ENCODE data around the gene CNDP2.

CNDP2 gene

GRCh38 chr18:74526488-74526887, 30.3 kb downstream of the CNDP2 start:
- no peaks in the 10 kb centered on the region for H4K20me1 ChIP-seq (ENCODE audit: insufficient read depth, low read length)
- H3K4me2 ChIP-seq (ENCODE audit: low read length): no peak overlapping the region
- H3K9ac ChIP-seq (ENCODE audit: low read length): no peak overlapping the region
- H3K36me3 ChIP-seq (ENCODE audit: insufficient read depth, low read length): 0 out of 2 replicates have a peak, but pooled peaks cover 1% of the 10 kb centered on the region
- no peaks in the 10 kb centered on the region for H3F3A ChIP-seq (ENCODE audit: insufficient read depth, low read length)
- no peaks in the 10 kb centered on the region for H3K4me1 ChIP-seq (ENCODE audit: insufficient read depth, low read length, severe bottlenecking)
- no peak overlapping the region for H3K27ac ChIP-seq (ENCODE audit: low read depth, low read length, poor library complexity, severe bottlenecking)
- no peaks in the 10 kb centered on the region for H3K79me2 ChIP-seq (ENCODE audit: insufficient read depth, low read length)
- 0 out of 2 replicates have a peak, but pooled peaks cover 5% of the 10 kb centered on the region for H3K27me3 ChIP-seq (ENCODE audit: insufficient read depth, low read length)
- no peak overlapping the region for H3K4me3 ChIP-seq (ENCODE audit: low read depth, low read length, poor library complexity, severe bottlenecking)
- no peak overlapping the region for H2AFZ ChIP-seq (ENCODE audit: low read length)
- no peaks in the 10 kb centered on the region for H3K9me3 ChIP-seq (ENCODE audit: low read length)
- no peaks in the 10 kb centered on the region for H3K9me2 ChIP-seq (ENCODE audit: low read depth, low read length)
- TF ChIP-seq CTCF (IDR thresholded peaks at IDR 0.05; ENCODE audit: low read length) (no peak), EZH2 (IDR thresholded peaks at IDR 0.05; ENCODE audit: borderline replicate concordance, low read length) (no peak)

GRCh38 chr18:74528478-74528877, 32.3 kb downstream of the CNDP2 start:
- H3K9ac ChIP-seq (ENCODE audit: low read length): no peak overlapping the region
- H3K9me2 ChIP-seq (ENCODE audit: low read depth, low read length): no peaks in the 10 kb centered on the region
- no peaks in the 10 kb centered on the region for H3F3A ChIP-seq (ENCODE audit: insufficient read depth, low read length)
- no peak overlapping the region for H3K4me2 ChIP-seq (ENCODE audit: low read length)
- H3K9me3 ChIP-seq (ENCODE audit: low read length): no peaks in the 10 kb centered on the region
- H3K27ac ChIP-seq (ENCODE audit: low read depth, low read length, poor library complexity, severe bottlenecking): no peak overlapping the region
- H3K4me3 ChIP-seq (ENCODE audit: low read depth, low read length, poor library complexity, severe bottlenecking): no peak overlapping the region
- no peak for TF ChIP-seq CTCF (IDR thresholded peaks at IDR 0.05; ENCODE audit: low read length)
- TF ChIP-seq EZH2 (IDR thresholded peaks at IDR 0.05; ENCODE audit: borderline replicate concordance, low read length): no peak
- no peaks in the 10 kb centered on the region for H4K20me1 ChIP-seq (ENCODE audit: insufficient read depth, low read length)
- no peak overlapping the region for H2AFZ ChIP-seq (ENCODE audit: low read length)
- 0 out of 2 replicates have a peak, but pooled peaks cover 5% of the 10 kb centered on the region for H3K27me3 ChIP-seq (ENCODE audit: insufficient read depth, low read length)
- no peaks in the 10 kb centered on the region for H3K36me3 ChIP-seq (ENCODE audit: insufficient read depth, low read length)
- no peaks in the 10 kb centered on the region for H3K79me2 ChIP-seq (ENCODE audit: insufficient read depth, low read length)
- no peaks in the 10 kb centered on the region for H3K4me1 ChIP-seq (ENCODE audit: insufficient read depth, low read length, severe bottlenecking)

GRCh38 chr18:74528913-74529312, 32.8 kb downstream of the CNDP2 start:
- 0 out of 2 replicates have a peak, but pooled peaks cover 6% of the 10 kb centered on the region for H3K27me3 ChIP-seq (ENCODE audit: insufficient read depth, low read length)

More at GRCh38 chr18:74528913-74529312, 32.8 kb downstream of the CNDP2 start:
- Histone ChIP-seq H3K36me3 (ENCODE audit: insufficient read depth, low read length) (no peaks in the 10 kb centered on the region), H3K79me2 (ENCODE audit: insufficient read depth, low read length) (no peaks in the 10 kb centered on the region), H3K9me2 (ENCODE audit: low read depth, low read length) (no peaks in the 10 kb centered on the region), H3K4me3 (ENCODE audit: low read depth, low read length, poor library complexity, severe bottlenecking) (no peak overlapping the region), H3K4me1 (ENCODE audit: insufficient read depth, low read length, severe bottlenecking) (no peaks in the 10 kb centered on the region), H3F3A (ENCODE audit: insufficient read depth, low read length) (no peaks in the 10 kb centered on the region), H3K9ac (ENCODE audit: low read length) (no peak overlapping the region), H2AFZ (ENCODE audit: low read length) (no peak overlapping the region), H4K20me1 (ENCODE audit: insufficient read depth, low read length) (no peaks in the 10 kb centered on the region), H3K9me3 (ENCODE audit: low read length) (no peaks in the 10 kb centered on the region), H3K4me2 (ENCODE audit: low read length) (no peak overlapping the region), H3K27ac (ENCODE audit: low read depth, low read length, poor library complexity, severe bottlenecking) (no peak overlapping the region)
- TF ChIP-seq CTCF (IDR thresholded peaks at IDR 0.05; ENCODE audit: low read length) (no peak), EZH2 (IDR thresholded peaks at IDR 0.05; ENCODE audit: borderline replicate concordance, low read length) (no peak)

All from OCI-LY1 (cell line).